Left lung (tissue), 14 donors: Measurements from ENCODE around the gene MC4R. TPM values are rescaled to one million over a fixed set of nuclear protein-coding genes. Genes with fewer than 3 reads are reported as not detected.
"Not testable (repeated sequence)": the region's sequence is repeated elsewhere in the genome, so short reads cannot be mapped to it uniquely, and the experiment has no call there.

Experiments used
- ATAC-seq: fragments of 200-7000 bp; cut with Tn5 transposase; one replicate; pipeline ENCODE4 v1.9.1; 2020; ENCODE audit warnings: moderate library complexity
- DNase-seq, 4 donors: peaks; one replicate each; pipeline ENCODE4 v3.0.0-alpha.2; 2013 to 2020
- H3K27ac ChIP-seq, 2 donors: fragments of 200-600 bp; sonication (generic) in 1 of 2; one replicate each; pipeline versions ENCODE4 v1.5.0 to v1.8.0; 2020 to 2021
- H3K27me3 ChIP-seq, 2 donors: fragments of 200-600 bp; sonication (generic) in 1 of 2; one replicate each; pipeline versions ENCODE4 v1.5.0 to v1.8.0; 2020 to 2021
- H3K36me3 ChIP-seq, 2 donors: fragments of 200-600 bp; sonication (generic) in 1 of 2; one replicate each; pipeline versions ENCODE4 v1.5.0 to v1.8.0; 2020 to 2021
- H3K4me1 ChIP-seq, 2 donors: fragments of 200-600 bp; one replicate each; pipeline ENCODE4 v1.8.0; 2021
- H3K4me3 ChIP-seq, 2 donors: fragments of 200-600 bp; sonication (generic) in 1 of 2; one replicate each; pipeline versions ENCODE4 v1.5.0 to v1.8.0; 2020 to 2021; ENCODE audit warnings: mild to moderate bottlenecking in 1 of 2
- H3K9me3 ChIP-seq, 2 donors: fragments of 200-600 bp; sonication (generic) in 1 of 2; one replicate each; pipeline versions ENCODE4 v1.5.0 to v1.8.0; 2020 to 2021
- CTCF ChIP-seq, 2 donors: fragments of 200-600 bp; sonication (generic) in 1 of 2; IDR thresholded peaks; one replicate each; pipeline versions ENCODE4 v1.5.0 to v1.8.0; 2021; ENCODE audit warnings: antibody characterized with exemption in 2 of 2
- intact Hi-C, 2 donors: fragments of 100-400 bp; cut with DNase I; formaldehyde crosslinking; loops; one replicate each; pipeline versions ENCODE4 v1.11.2 to v1.14.2; 2022
- long read RNA-seq, 12 donors: library from polyadenylated mRNA in 2 of 12; unstranded in 2 of 12; transcript quantifications; one replicate each; pipeline ENCODE4 v2.0.0 and lab custom pipeline, GENCODE V29; 2019 to 2026
- polyA plus RNA-seq, 6 donors: library from polyadenylated mRNA; unstranded; fragments of 120-200 nt; gene quantifications; one replicate each; pipeline ENCODE4 v1.2.1, GENCODE V29; 2013; ENCODE audit not compliant: insufficient read length in 6 of 6
- total RNA-seq, 2 donors: library from RNA; stranded (reverse); fragmentation: NEBNext Ultra II Directional; extraction: Animal tissue kit (Norgen Biotek cat#: 25700); gene quantifications; one replicate each; pipeline ENCODE4 v1.2.1, GENCODE V29; 2021
- donor health status: DM: no; HTN: yes; CAD: no.
- donor health status: DM: no; HTN: no; CAD: no.

MC4R gene
- total RNA-seq (under 1 TPM; 0.16 to 0.17 TPM), polyA plus RNA-seq (1 to 10 TPM in 2 of 6 donors, under 1 TPM in 4; 0.68 to 1.4 (median 0.80) TPM)
- long read RNA-seq, donor 1, result 0 reads
- long read RNA-seq, donor 2, partial matches to known transcripts, result 0 of 3 reads
- long read RNA-seq, donor 2, other reads (novel, unspliced or antisense), result 0 of 3 reads
- long read RNA-seq, donor 3, partial matches to known transcripts, result 0 of 2 reads
- long read RNA-seq, donor 3, other reads (novel, unspliced or antisense), result 0 of 2 reads
- long read RNA-seq, donor 4, result 0 reads
- long read RNA-seq, donor 5, partial matches to known transcripts, result 0 of 2 reads
- long read RNA-seq, donor 5, other reads (novel, unspliced or antisense), result 0 of 2 reads
- long read RNA-seq, donor 6, partial matches to known transcripts, result 0 of 1 reads
- long read RNA-seq, donor 6, other reads (novel, unspliced or antisense), result 0 of 1 reads
- long read RNA-seq, donor 7, result 0 reads
- long read RNA-seq, donor 8, result 0 reads
- long read RNA-seq, donor 9, result 0 reads
- long read RNA-seq, donor 10, result 0 reads
- long read RNA-seq, donor 11, result 0 reads
- long read RNA-seq, donor 12, result 0 reads

- H3K27ac ChIP-seq, result no peak within 1 kb of the TSS
- no peaks in the 10 kb centered on the region for H3K4me1 ChIP-seq
- ATAC-seq (peak; percentile 96), DNase-seq (peak in 3 of 4 donors; percentile 32 to 96 (median 94))
- intact Hi-C loops, result no loop called here
- peaks cover 0 to 1% of the 10 kb centered on the region in 2 donors for H3K9me3 ChIP-seq
- TF ChIP-seq CTCF (IDR thresholded peaks at IDR 0.05), result no peak
- H3K27me3 ChIP-seq, result no peaks in the 10 kb centered on the region
- no peak within 1 kb of the TSS for H3K4me3 ChIP-seq
- no peaks in the 10 kb centered on the region for H3K36me3 ChIP-seq
These were observed at the start of gene MC4R for GRCh38 chr18:60372596-60372995. Gene MC4R (minus strand): TSS chr18:60372775. CDS start chr18:60372349, 426 bp downstream.

GRCh38 chr18:60422306-60422705, 49.7 kb upstream of the MC4R start:
- H3K4me1 ChIP-seq, H3K36me3 ChIP-seq, H3K9me3 ChIP-seq, ATAC-seq, H3K4me3 ChIP-seq, DNase-seq, H3K27ac ChIP-seq, intact Hi-C loops, H3K27me3 ChIP-seq: not testable (repeated sequence)

GRCh38 chr18:60421356-60422118, 49.0 kb upstream of the MC4R start:
- peak in 1 of 4 donors; percentile 55 for DNase-seq
- intact Hi-C loops, result no loop called here
- ATAC-seq, result no peak
- no peaks in the 10 kb centered on the region for H3K4me1 ChIP-seq
- no peaks in the 10 kb centered on the region for H3K36me3 ChIP-seq
- TF ChIP-seq CTCF (IDR thresholded peaks at IDR 0.05), result no peak
- H3K27ac ChIP-seq, result no peak overlapping the region
- H3K27me3 ChIP-seq, result no peaks in the 10 kb centered on the region
- no peaks in the 10 kb centered on the region for H3K9me3 ChIP-seq
- H3K4me3 ChIP-seq, result no peak overlapping the region

- Histone ChIP-seq H3K27ac (no peak overlapping the region), H3K4me3 (no peak overlapping the region), H3K36me3 (no peaks in the 10 kb centered on the region), H3K27me3 (no peaks in the 10 kb centered on the region), H3K9me3 (no peaks in the 10 kb centered on the region), H3K4me1 (no peaks in the 10 kb centered on the region)
- ATAC-seq (no peak), DNase-seq (no peak)
- TF ChIP-seq CTCF (IDR thresholded peaks at IDR 0.05), result no peak
- intact Hi-C loops, result no loop called here
These were observed 45.4 kb upstream of the MC4R start for GRCh38 chr18:60417946-60418345.

- Histone ChIP-seq H3K4me3 (no peak overlapping the region), H3K9me3 (no peaks in the 10 kb centered on the region), H3K36me3 (no peaks in the 10 kb centered on the region), H3K27me3 (no peaks in the 10 kb centered on the region), H3K27ac (no peak overlapping the region), H3K4me1 (no peaks in the 10 kb centered on the region)
- DNase-seq (no peak), ATAC-seq (peak; percentile 69)
- intact Hi-C loops, result no loop called here
- TF ChIP-seq CTCF (IDR thresholded peaks at IDR 0.05), result peak; percentile 20 to 22
These were observed 41.5 kb upstream of the MC4R start for GRCh38 chr18:60413944-60414547.
